Islet of Langerhans (tissue), 1 donor: ENCODE measurements around the gene NRIP3.
A peak's percentile ranks its signal among the peaks of the same experiment; 100 is the strongest.
"Not testable (repeated sequence)": the region's sequence is repeated elsewhere in the genome, so short reads cannot be mapped to it uniquely, and the experiment has no call there.

ENCODE experiments used
- FAIRE-seq: peaks from one replicate; lab custom pipeline; 2011; peaks lifted over from hg19 to GRCh38; lab: Jason Lieb, UNC

NRIP3 gene

DNA sequence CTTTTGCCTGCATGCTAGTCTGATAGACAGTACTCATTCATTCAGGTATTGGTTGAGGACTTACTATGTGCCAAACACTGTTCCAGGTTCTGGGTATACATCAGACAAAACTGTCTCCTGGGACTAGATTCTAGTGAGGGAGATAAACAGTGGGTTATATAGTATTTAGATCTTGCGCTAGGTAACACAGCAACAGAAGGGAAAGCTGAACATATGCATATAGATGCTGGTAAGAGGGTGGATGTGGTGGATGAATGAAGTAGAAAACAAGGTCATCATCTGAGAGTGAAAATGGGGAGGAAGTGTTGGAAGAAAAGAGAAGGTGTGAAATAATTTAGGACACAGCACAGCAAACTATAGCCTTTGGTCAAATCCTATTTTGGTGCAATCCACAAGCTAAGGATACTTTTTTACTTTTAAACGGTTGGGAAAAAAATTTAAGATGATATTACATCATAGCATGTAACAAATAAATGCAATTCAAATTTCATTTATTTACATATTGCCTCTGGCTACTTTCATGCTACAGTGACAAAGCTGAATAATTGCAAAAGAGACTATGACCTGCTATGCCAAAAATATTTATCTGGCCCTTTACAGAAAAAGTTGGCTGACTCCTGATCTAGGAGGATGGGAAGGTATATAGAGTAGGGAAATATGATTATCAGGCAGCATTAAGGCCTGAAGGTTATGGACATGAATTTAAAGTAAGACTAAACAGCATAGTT, 32.4 kb downstream of the NRIP3 start:
- no peak for FAIRE-seq

DNA sequence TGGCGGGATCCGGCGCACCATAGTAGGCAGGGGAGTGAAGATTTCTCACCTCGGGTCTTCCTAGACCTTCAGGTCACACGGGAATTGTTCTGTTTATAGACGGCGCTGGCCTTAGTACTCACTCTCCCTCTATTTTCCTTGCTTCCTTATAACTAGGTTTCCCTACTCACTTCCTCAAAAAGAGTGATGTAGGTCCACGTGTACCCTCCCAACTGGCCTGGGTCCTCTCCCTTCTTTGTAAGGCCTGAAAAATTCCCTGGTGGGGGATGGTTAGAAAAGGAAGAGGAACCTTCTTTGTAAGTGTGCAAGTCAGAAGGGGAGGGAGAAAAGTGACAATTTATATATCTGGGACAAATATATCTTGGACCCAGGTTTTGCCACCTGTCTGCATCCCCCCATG, 36.6 kb downstream of the NRIP3 start:
- no peak for FAIRE-seq

- no peak for FAIRE-seq
These were observed 39.2 kb downstream of the NRIP3 start, which contains the start of gene TMEM9B for GRCh38 chr11:8964324-8965320. Gene TMEM9B, minus strand, starts transcription at chr11:8964442. Its CDS starts 129 bp downstream, at chr11:8964313.

DNA sequence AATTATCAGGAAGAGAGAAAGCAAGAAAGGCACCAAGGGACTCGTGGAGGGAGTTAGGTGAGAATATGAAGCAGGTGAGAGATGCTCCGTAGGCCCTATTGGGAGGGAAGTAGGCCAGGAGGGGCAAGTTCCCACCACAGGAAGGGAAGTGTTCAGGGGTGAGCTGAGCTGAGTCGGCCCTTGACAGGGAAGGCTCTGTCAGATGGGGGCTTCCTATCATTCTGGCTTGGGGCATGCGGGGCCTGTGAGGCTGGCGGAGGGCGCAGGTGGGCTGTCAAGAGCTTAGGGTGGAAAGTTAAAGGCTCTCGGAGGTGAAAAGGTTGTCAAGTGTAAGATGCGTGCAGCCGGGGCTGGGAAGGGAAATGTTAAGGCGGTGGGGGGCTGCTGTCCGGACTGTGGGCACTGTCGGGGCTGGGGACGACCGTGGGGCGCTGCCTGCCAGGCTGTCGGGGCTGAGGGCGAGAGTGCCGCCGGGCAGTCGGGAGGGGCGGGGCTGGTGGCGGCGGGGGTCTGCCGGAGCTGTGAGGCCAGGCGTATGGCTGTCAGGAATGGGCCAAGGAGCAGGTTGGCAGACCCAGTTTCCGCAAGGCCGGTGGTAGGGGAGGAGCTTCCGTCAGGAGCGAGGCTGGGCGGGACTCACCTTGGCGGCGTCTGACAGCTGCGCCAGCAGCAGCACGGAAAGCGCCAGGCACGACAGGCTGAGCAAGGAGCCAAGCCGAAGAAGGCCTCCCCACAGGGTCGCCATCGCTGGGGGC, 40.1 kb downstream of the NRIP3 start:
- no peak for FAIRE-seq

GRCh38 chr11:8962841-8963240, 41.0 kb downstream of the NRIP3 start:
- no peak for FAIRE-seq

DNA sequence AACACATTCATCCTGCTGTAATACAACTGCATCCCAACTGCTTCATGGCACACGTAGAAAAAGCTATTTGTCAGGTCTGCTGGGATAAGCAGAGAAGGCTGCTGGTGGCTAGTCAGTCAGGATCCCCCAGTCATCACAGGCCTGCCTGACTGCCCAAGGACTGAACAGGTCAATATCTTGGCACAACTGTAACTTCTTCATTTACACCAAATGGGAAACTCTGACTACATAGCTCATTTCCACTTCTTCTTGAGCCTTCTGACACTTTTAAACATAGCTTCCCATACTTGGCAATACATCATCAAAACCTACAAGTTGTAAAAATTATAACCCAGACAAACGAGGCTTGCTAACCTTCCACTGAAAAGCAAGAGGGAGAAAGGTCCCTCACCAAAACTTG, 42.4 kb downstream of the NRIP3 start:
- FAIRE-seq, result no peak

DNA sequence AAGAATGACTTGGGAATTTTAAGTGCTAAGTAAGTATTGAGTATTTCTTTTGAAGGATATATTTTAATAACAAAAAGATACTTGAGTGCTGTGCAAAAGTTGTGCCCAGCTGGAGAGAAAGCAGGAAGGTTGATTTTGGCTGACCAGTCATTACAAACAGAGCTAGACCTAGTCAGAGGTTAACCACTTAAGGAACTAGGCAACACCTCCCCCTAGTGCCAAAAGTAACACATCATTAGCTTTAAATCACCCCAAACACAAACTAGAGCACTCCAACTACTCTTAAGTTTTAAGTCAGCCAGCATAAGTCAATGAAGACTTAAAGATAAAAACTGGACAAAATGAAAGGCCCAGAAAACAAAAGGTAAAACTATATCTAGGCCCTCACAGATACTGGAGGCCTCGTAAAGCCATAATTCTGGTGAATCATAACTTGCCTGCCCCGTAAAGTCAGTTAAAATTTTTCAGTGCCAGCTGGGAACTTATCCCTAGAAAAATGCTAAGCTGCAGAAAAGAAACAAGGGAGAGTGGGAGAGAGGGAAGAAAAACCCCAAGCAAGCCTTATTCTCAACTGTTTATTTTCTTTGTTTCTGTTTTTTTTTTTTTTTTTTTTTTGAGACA, 44.1 kb downstream of the NRIP3 start:
- peak; percentile 89 for FAIRE-seq

DNA sequence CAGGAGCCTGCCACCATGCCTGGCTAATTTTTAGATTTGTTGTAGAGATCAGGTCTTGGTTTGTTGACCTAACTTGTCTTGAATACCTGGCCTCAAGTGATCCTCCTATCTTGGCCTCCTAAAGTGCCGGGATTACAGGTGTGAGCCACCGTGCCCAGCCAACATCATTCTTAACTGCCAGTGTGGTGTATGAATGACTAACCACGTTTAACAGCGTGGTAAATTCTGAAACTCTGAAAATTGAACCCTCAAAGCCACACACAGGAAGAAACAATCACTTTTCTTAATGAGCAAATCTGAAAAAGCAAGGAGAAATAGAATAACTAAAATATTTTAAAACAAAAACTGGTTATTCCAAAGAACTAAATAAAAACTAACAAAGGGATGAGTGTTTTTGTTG, 46.9 kb downstream of the NRIP3 start:
- FAIRE-seq, result no peak

- no peak for FAIRE-seq
These were observed 54.9 kb downstream of the NRIP3 start for GRCh38 chr11:8948886-8949285.

DNA sequence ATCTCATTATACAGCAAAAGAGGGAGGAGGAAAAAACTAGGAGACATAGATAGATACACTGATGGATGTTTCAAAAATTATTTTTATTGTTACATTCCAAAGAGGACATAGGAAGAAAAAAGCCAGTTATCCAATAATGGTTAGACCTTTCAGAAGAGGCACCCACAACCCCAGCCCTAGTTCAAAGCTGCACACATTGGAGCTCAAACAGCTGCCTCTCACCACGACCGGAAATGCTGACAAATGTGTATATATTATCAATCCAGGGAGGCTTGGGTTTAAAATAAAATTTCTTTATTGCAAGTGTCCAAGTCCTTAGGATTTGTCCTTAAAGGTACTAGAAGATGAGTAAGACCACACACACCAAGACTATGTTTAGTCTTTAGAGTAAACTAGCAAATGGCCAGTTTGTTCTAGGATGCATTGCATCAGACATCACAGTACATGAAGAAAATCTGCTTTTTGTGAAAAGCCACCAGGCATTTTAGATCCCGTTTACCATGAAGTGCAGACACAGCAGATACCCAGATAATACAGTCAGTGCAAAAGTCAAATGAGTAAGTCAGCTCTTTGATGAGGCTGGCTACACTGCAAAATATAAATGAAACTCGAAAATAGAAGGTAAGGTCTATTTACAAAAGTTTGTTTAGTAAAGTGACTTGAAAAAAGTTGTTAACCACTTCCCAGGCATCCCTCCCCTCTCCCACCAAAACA, 56.4 kb downstream of the NRIP3 start:
- no peak for FAIRE-seq

GRCh38 chr11:8942518-8943066, 61.2 kb downstream of the NRIP3 start, which contains the start of gene ASCL3:
Gene ASCL3, minus strand, starts transcription at chr11:8943016. Its CDS starts 4,855 bp downstream, at chr11:8938161.
- no peak for FAIRE-seq

DNA sequence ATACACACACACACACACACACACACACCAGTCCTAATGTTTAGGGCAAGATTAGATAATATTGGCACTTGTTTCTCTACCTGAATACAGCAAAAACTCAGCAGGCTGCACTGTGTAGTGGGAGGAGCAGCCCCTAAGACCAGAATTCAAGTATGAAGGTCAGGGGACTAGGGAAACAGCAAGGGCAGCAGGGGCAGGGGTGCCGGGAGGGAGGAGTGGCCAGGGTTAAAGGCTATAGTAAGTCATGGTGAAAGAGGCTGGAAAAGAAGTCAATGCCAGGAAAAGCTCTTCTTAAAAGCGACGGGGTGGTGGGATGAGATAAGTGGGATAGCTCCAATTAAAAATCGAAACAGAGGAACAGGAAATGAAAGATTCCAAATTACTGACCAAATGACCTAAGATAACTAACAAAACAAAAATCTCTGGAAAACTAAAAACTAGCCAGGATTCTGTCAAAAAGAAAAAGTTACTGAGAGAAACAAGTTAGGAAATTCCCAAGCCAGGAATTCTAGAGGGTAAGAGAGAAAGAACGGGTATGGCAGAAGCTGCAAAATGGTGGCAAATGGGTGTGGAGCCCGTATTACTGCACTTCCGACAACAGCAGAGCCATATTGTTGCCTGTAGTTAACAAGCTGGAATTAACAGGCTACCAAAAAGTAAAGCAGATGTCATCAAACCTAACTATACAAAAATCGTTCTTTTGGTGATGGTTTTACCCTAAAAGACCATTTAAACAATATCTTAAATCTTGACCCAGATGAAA, 62.3 kb downstream of the NRIP3 start:
- FAIRE-seq, result no peak

- FAIRE-seq, result no peak
These were observed 66.1 kb downstream of the NRIP3 start for GRCh38 chr11:8937659-8938058.

GRCh38 chr11:8937159-8937558, 66.6 kb downstream of the NRIP3 start:
- no peak for FAIRE-seq

DNA sequence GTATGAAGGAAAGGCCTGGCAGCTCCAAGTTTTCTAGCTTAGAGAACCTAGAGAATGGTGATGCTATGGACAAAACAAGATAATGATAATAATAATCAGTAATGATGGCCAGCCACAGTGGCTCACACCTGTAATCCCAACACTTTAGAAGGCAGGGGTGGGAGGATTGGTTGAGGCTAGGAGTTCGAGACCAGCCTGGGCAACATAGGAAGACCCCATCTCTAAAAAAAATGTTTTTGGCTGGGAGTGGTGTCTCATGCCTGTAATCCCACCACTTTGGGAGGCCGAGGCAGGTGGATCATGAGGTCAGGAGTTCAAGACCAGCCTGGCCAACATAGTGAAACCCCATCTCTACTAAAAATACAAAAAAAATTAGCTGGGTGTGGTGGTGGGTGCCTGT, 68.0 kb downstream of the NRIP3 start:
- FAIRE-seq, result not testable (repeated sequence)

DNA sequence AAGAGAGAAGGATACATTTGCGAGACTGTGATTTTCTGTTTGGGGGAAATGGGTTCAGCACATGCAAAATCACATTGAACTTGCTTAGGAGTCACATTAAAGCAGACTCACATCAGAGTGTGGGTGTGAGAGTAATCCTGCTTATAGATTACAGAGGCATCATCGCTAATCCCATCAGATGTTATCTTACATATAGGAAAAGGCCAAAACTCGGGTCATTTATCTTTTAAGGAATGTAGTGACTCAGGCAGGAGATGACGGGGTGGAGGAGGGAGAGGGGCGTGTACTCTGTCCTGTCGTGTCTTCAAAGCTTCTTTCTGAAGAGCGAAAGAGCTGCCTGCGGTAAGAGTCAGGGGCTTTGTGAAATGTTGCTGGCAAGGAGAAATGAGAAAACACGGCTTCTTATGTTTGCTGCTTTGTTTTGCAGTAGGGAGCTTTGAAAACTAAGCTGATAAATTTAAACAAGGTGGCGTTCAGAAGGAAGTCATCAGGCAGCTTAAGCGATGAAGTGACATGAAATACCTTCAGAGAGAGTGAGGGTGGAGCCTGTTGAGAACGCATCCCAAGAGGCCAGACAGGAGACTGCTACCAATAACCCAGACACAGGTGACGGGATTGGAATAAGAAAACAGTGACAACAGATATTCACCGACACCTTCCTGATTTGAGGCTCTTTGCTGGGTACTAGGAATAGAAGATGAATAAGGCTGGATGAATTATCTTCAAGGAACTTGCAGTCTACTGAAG, 68.9 kb downstream of the NRIP3 start:
- no peak for FAIRE-seq

DNA sequence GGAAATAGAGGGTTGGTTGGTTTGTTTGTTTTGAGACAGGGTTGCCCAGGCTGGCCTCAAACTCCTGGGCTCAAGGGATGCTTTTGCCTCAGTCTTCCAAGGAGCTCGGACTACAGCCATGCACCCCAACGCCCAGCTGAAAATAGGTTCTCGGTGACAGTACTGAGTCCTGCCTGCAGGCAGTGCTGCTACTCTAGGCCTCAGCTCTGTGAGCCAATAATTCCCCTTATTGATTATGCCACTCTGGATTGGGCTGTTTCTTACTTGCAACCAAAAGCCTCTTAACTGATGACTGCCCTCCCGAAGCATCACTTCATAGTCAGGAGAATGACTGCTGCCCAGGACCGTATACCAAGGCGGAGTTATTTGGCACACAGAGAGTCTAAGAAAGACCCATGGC, 69.9 kb downstream of the NRIP3 start:
- no peak for FAIRE-seq

DNA sequence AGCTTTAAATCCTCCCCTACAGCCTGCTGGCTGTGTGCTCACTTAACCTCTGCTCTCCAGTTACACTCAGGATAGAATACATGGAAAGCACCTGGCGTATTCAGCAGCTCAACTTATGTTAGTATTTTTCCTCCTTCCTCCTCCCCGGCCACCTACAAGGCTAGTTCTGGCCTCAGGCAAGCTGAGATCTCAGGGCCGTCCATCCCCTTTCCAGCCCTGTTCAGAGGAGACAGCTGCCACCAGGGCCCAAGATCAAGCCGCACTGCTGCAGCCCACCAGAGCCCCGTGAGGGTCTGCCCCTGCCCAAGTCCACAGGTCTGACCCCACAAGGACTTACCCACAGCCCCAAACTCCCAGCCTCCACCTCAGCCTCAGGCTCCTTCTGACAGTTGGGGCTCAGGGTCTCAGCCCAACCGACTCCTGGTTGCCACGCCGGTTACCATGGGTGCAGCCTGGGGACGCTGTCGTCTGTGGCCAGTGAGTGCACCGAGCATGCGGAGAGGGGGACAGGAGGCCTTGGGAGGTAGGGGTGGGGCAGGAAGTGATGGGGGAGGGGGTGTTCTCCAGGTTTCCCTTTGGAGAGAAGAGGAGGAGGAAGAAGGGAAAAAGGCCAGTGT, 71.1 kb downstream of the NRIP3 start, which contains the start of gene C11orf16:
Gene C11orf16, minus strand, starts transcription at position 384 of the 617 bp plus-strand sequence. CDS start 639 bp downstream, outside the sequence.
- FAIRE-seq, result no peak
